WTC11 (cell line): ENCODE results near the gene APPBP2. TPM values are rescaled to one million over a fixed set of nuclear protein-coding genes. Genes with fewer than 3 reads are reported as not detected.

ENCODE experiments used
- ATAC-seq: fragments of 200-7000 bp; cut with Tn5 transposase; 2 replicates; pipeline ENCODE4 v1.10.0; 2021; ENCODE audit warnings: mild to moderate bottlenecking, moderate library complexity
- CTCF ChIA-PET: fragments of 300-600 bp; sonication (Branson Sonifier 250); formaldehyde crosslinking; loops from one replicate; lab custom pipeline; 2021; ENCODE audit warnings: antibody characterized with exemption; lab: Charles Lee
- POLR2A ChIA-PET: fragments of 350-600 bp; sonication (Branson Sonifier 250); formaldehyde crosslinking; loops from one replicate; lab custom pipeline; 2021; ENCODE audit warnings: antibody characterized with exemption; lab: Charles Lee
- DNase-seq: peaks from one replicate; pipeline ENCODE4 v3.0.0; 2021; ENCODE audit warnings: low spot score
- H3K27ac Mint-ChIP-seq: 2 replicates; pipeline ENCODE4 v1.8.0; 2021; ENCODE audit warnings: mixed read lengths
- H3K27me3 Mint-ChIP-seq: 2 replicates; pipeline ENCODE4 v1.8.0; 2021; ENCODE audit warnings: low read depth, mild to moderate bottlenecking, moderate library complexity, mixed read lengths
- H3K36me3 Mint-ChIP-seq: 2 replicates; pipeline ENCODE4 v1.8.0; 2021; ENCODE audit warnings: mixed read lengths
- H3K4me1 Mint-ChIP-seq: 2 replicates; pipeline ENCODE4 v1.8.0; 2022; ENCODE audit warnings: mixed read lengths
- H3K4me3 Mint-ChIP-seq: 2 replicates; pipeline ENCODE4 v1.8.0; 2021; ENCODE audit warnings: mild to moderate bottlenecking, moderate library complexity, mixed read lengths
- H3K9me3 Mint-ChIP-seq: 2 replicates; pipeline ENCODE4 v1.8.0; 2021; ENCODE audit warnings: mixed read lengths
- AFF4 ChIP-seq: sonication (generic); formaldehyde crosslinking; IDR thresholded peaks from 2 replicates; pipeline ENCODE4 v1.8.1; 2023; ENCODE audit warnings: mild to moderate bottlenecking, missing genetic modification reagents, borderline replicate concordance
- ATF2 ChIP-seq: sonication (generic); formaldehyde crosslinking; IDR thresholded peaks from 2 replicates; pipeline ENCODE4 v1.8.1; 2022; ENCODE audit warnings: low read depth, missing genetic modification reagents, borderline replicate concordance
- ATF6 ChIP-seq: sonication (generic); formaldehyde crosslinking; IDR thresholded peaks from 2 replicates; pipeline ENCODE4 v1.8.1; 2023; ENCODE audit warnings: mild to moderate bottlenecking, missing genetic modification reagents
- FOXP1 ChIP-seq: sonication (generic); formaldehyde crosslinking; IDR thresholded peaks from 2 replicates; pipeline ENCODE4 v1.8.0; 2022; ENCODE audit warnings: missing genetic modification reagents, mild to moderate bottlenecking, moderate library complexity, borderline replicate concordance
- GTF2I ChIP-seq: fragments of 250-450 bp; sonication (Bioruptor Pico); conservative IDR thresholded peaks from 2 replicates; pipeline ENCODE4 v1.4.0; 2021; ENCODE audit warnings: mild to moderate bottlenecking
- NFATC4 ChIP-seq: fragments of 250-450 bp; sonication (Bioruptor Pico); IDR thresholded peaks from 2 replicates; pipeline ENCODE4 v1.9.0; 2021; ENCODE audit warnings: mild to moderate bottlenecking
- OVOL2 ChIP-seq: fragments of 250-450 bp; sonication (Bioruptor Pico); IDR thresholded peaks from 2 replicates; pipeline ENCODE4 v1.9.0; 2021; ENCODE audit warnings: mild to moderate bottlenecking, borderline replicate concordance
- RELA ChIP-seq: sonication (generic); formaldehyde crosslinking; IDR thresholded peaks from 2 replicates; pipeline ENCODE4 v1.8.1; 2022; ENCODE audit warnings: missing genetic modification reagents, mild to moderate bottlenecking, borderline replicate concordance
- RORB ChIP-seq: fragments of 250-450 bp; sonication (Bioruptor Pico); IDR thresholded peaks from 2 replicates; pipeline ENCODE4 v1.9.0; 2021; ENCODE audit warnings: mild to moderate bottlenecking
- TCF7 ChIP-seq: sonication (generic); formaldehyde crosslinking; IDR thresholded peaks from 2 replicates; pipeline ENCODE4 v1.8.0; 2022; ENCODE audit warnings: mild to moderate bottlenecking, low read depth, missing genetic modification reagents, moderate library complexity
- USF1 ChIP-seq: sonication (generic); formaldehyde crosslinking; IDR thresholded peaks from 2 replicates; pipeline ENCODE4 v1.8.0; 2022; ENCODE audit warnings: mild to moderate bottlenecking, missing genetic modification reagents
- ZBTB21 ChIP-seq: sonication (generic); formaldehyde crosslinking; IDR thresholded peaks from 2 replicates; pipeline ENCODE4 v1.8.1; 2023; ENCODE audit warnings: mild to moderate bottlenecking, missing genetic modification reagents, borderline replicate concordance
- ZNF219 ChIP-seq: sonication (generic); formaldehyde crosslinking; IDR thresholded peaks from 2 replicates; pipeline ENCODE4 v1.8.0; 2023; ENCODE audit warnings: missing genetic modification reagents, mild to moderate bottlenecking, borderline replicate concordance
- ZNF532 ChIP-seq: fragments of 250-450 bp; sonication (Bioruptor Pico); IDR thresholded peaks from 2 replicates; pipeline ENCODE4 v1.9.0; 2021; ENCODE audit warnings: mild to moderate bottlenecking, borderline replicate concordance
- total RNA-seq: library from RNA; stranded (reverse); gene quantifications from 3 replicates; pipeline ENCODE4 v1.2.3, GENCODE V29; 2021
- TF ChIP-seq, protein P1 (sequence below): fragments of 250-450 bp; sonication (Bioruptor Pico); IDR thresholded peaks from 2 replicates; pipeline ENCODE4 v1.8.0; 2021; ENCODE audit warnings: mild to moderate bottlenecking
- TF ChIP-seq, protein P2 (sequence below): fragments of 250-450 bp; sonication (Bioruptor Pico); conservative IDR thresholded peaks from 2 replicates; pipeline ENCODE4 v1.9.0; 2021; ENCODE audit warnings: mild to moderate bottlenecking
- TF ChIP-seq, protein P3 (sequence below): fragments of 200-600 bp; IDR thresholded peaks from 2 replicates; pipeline ENCODE4 v1.8.0; 2022; ENCODE audit warnings: antibody characterized with exemption

Gene APPBP2
- total RNA-seq, 1 experiment from 2014 or later: 15.3 TPM

DNA sequence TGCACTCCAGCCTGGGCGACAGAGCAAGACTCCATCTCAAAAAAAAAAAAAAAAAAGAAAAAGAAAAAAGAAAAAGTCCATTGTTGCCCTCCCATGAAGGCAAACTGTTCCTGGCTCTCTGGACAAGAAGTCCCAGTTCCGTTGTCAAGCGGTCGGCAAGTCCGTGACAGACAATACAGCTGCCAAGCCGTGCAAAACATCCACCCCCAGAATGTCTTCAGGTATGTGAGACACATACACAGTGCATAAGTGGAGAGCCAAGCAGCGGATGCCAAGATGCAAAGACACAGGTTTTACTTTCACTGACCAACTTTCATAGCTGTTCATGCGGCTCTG lies 33.6 kb upstream of the APPBP2 start:
- peaks cover 21% of the 10 kb centered on the region for H3K36me3 Mint-ChIP-seq
- peaks cover 36% of the 10 kb centered on the region for H3K9me3 Mint-ChIP-seq
- no peaks in the 10 kb centered on the region for H3K4me1 Mint-ChIP-seq
- ATAC-seq (no peak), DNase-seq (no peak)
- H3K27ac Mint-ChIP-seq: no peak overlapping the region
- peaks cover 2% of the 10 kb centered on the region; the same call in 1 of the 2 replicates for H3K27me3 Mint-ChIP-seq
- no peak overlapping the region for H3K4me3 Mint-ChIP-seq
- CTCF ChIA-PET: no interaction called here
- no peak for TF ChIP-seq ZNF532
- no peak for TF ChIP-seq ZBTB21 (CRISPR knock-in tag)
- no peak for TF ChIP-seq ATF2 (CRISPR knock-in tag)
- TF ChIP-seq ATF6 (CRISPR knock-in tag): no peak
- TF ChIP-seq ZNF219 (CRISPR knock-in tag): no peak
- TF ChIP-seq, protein P1, sequence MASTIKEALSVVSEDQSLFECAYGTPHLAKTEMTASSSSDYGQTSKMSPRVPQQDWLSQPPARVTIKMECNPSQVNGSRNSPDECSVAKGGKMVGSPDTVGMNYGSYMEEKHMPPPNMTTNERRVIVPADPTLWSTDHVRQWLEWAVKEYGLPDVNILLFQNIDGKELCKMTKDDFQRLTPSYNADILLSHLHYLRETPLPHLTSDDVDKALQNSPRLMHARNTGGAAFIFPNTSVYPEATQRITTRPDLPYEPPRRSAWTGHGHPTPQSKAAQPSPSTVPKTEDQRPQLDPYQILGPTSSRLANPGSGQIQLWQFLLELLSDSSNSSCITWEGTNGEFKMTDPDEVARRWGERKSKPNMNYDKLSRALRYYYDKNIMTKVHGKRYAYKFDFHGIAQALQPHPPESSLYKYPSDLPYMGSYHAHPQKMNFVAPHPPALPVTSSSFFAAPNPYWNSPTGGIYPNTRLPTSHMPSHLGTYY: no peak
- no peak for TF ChIP-seq TCF7
- no peak for TF ChIP-seq RORB
- no peak for TF ChIP-seq FOXP1
- POLR2A ChIA-PET: interaction anchor here (0.7 kb wide), 1 partner anchor 71 kb away, joined by 3 read pairs; no protein-coding TSS in a partner anchor

DNA sequence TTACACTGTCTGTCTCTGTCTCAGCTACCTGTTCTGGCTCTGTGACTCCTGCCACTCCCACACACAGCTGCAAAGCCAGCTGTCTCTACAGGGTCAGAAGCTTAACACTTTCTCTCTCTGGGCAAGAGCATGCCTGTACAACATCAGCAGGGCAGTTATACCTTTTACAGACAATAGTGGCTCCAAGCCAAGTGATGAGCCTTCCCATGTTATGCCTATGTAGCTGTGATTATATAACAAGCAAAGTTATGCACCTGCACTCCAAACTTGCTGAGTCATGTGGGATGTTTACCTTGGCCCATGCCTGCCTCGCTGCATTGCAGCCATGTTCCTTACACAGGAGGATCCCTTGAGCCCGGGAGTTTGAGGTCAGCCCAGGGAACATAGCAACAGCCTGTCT lies 31.8 kb upstream of the APPBP2 start:
- no peak for DNase-seq
- H3K9me3 Mint-ChIP-seq: peaks cover 52% of the 10 kb centered on the region
- peaks cover 28% of the 10 kb centered on the region for H3K36me3 Mint-ChIP-seq
- no peaks in the 10 kb centered on the region for H3K4me1 Mint-ChIP-seq
- H3K27ac Mint-ChIP-seq: no peak overlapping the region
- POLR2A ChIA-PET: no interaction called here
- H3K4me3 Mint-ChIP-seq: no peak overlapping the region
- CTCF ChIA-PET: interaction anchor here (3.4 kb wide), 1 partner anchor 12 kb away, joined by 17 read pairs; no protein-coding TSS in a partner anchor
- H3K27me3 Mint-ChIP-seq: peaks cover 6% of the 10 kb centered on the region
- ATAC-seq: no peak
- TF ChIP-seq OVOL2: no peak
- TF ChIP-seq USF1 (CRISPR knock-in tag): no peak
- no peak for TF ChIP-seq NFATC4
- TF ChIP-seq, protein P2, sequence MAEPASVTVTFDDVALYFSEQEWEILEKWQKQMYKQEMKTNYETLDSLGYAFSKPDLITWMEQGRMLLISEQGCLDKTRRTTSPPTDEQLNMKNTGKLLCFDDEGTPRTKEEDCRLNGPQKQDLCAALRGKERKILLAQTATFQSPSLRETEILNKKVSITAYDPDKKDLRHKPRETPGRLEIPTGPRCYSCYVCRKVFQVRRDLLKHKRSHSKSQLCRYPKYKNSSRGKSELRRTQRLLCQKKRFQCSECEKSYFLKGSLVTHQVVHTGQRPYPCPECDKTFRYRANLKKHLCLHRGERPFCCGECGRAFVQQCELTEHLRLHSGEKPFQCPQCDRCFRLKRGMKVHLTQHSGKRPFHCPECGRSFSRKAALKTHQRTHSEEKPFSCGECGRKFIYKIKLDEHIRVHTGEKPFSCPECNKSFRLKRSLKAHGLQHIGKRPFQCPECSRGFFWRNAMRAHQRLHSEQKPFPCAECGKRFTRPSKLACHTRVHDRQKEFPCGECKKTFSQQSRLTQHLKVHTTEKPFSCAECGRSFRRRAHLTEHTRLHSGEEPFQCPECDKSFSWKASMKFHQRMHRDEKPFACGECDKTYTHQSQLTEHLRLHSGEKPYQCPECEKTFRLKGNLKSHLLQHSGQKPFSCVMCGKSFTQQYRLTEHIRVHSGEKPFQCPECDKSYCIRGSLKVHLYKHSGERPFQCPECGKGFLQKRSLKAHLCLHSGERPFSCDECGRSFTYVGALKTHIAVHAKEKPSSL (CRISPR knock-in tag): no peak
- TF ChIP-seq GTF2I (CRISPR knock-in tag): no peak
- TF ChIP-seq AFF4 (CRISPR knock-in tag): no peak
- no peak for TF ChIP-seq RELA (CRISPR knock-in tag)
- TF ChIP-seq, protein P3, sequence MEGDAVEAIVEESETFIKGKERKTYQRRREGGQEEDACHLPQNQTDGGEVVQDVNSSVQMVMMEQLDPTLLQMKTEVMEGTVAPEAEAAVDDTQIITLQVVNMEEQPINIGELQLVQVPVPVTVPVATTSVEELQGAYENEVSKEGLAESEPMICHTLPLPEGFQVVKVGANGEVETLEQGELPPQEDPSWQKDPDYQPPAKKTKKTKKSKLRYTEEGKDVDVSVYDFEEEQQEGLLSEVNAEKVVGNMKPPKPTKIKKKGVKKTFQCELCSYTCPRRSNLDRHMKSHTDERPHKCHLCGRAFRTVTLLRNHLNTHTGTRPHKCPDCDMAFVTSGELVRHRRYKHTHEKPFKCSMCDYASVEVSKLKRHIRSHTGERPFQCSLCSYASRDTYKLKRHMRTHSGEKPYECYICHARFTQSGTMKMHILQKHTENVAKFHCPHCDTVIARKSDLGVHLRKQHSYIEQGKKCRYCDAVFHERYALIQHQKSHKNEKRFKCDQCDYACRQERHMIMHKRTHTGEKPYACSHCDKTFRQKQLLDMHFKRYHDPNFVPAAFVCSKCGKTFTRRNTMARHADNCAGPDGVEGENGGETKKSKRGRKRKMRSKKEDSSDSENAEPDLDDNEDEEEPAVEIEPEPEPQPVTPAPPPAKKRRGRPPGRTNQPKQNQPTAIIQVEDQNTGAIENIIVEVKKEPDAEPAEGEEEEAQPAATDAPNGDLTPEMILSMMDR: no peak
